HepG2 (cell line): Measurements from ENCODE around the gene CEP131. TPM values are rescaled to one million over a fixed set of nuclear protein-coding genes. Genes with fewer than 3 reads are reported as not detected.

Experiments
- GFI1 ChIP-seq: sonication (generic); formaldehyde crosslinking; IDR thresholded peaks from 2 replicates; pipeline ENCODE4 v1.5.0; 2020; ENCODE audit warnings: missing genetic modification reagents, mild to moderate bottlenecking, borderline replicate concordance
- HMG20A ChIP-seq: IDR thresholded peaks from 2 replicates; pipeline ENCODE4 v1.6.1; 2016; ENCODE audit warnings: borderline replicate concordance
- PAWR ChIP-seq: sonication (generic); formaldehyde crosslinking; IDR thresholded peaks from 2 replicates; pipeline ENCODE4 v1.4.0; 2020; ENCODE audit warnings: missing genetic modification reagents, mild to moderate bottlenecking, borderline replicate concordance
- POLR2AphosphoS5 ChIP-seq: IDR thresholded peaks from 2 replicates; pipeline ENCODE4 v1.6.1; 2012; ENCODE audit warnings: low read depth, low read length
- SATB2 ChIP-seq: sonication (generic); formaldehyde crosslinking; IDR thresholded peaks from 2 replicates; pipeline ENCODE4 v1.5.0; 2020; ENCODE audit warnings: missing genetic modification reagents
- ZNF138 ChIP-seq: sonication (generic); formaldehyde crosslinking; IDR thresholded peaks from 2 replicates; pipeline ENCODE4 v1.5.0; 2020; ENCODE audit warnings: mild to moderate bottlenecking, low read depth, missing genetic modification reagents
- ZNF446 ChIP-seq: sonication (generic); formaldehyde crosslinking; IDR thresholded peaks from 2 replicates; pipeline ENCODE4 v1.5.0; 2020; ENCODE audit warnings: mild to moderate bottlenecking, missing genetic modification reagents
- ZNF451 ChIP-seq: sonication (generic); formaldehyde crosslinking; IDR thresholded peaks from 2 replicates; pipeline ENCODE4 v1.5.0; 2020; ENCODE audit warnings: mild to moderate bottlenecking, missing genetic modification reagents
- ZNF563 ChIP-seq: sonication (generic); formaldehyde crosslinking; IDR thresholded peaks from 2 replicates; pipeline ENCODE4 v1.8.0; 2022; ENCODE audit warnings: mild to moderate bottlenecking, moderate library complexity, missing genetic modification reagents
- ZNF687 ChIP-seq: sonication (generic); formaldehyde crosslinking; IDR thresholded peaks from 2 replicates; pipeline ENCODE4 v1.5.1; 2020; ENCODE audit warnings: mild to moderate bottlenecking, missing genetic modification reagents, moderate library complexity
- ZNF83 ChIP-seq: sonication (generic); formaldehyde crosslinking; IDR thresholded peaks from 2 replicates; pipeline ENCODE4 v1.4.0; 2020; ENCODE audit warnings: missing genetic modification reagents, mild to moderate bottlenecking, borderline replicate concordance
- ZSCAN21 ChIP-seq: sonication (generic); formaldehyde crosslinking; IDR thresholded peaks from 2 replicates; pipeline ENCODE4 v1.8.0; 2022; ENCODE audit warnings: mild to moderate bottlenecking, missing genetic modification reagents, moderate library complexity, borderline replicate concordance
- polyA plus RNA-seq, 8 experiments: library from polyadenylated mRNA; depleted of rRNA in 3 of 8; stranded (reverse) in 7 of 8; unstranded in 1 of 8; fragments of >200 nt; fragmentation: Illumina TruSeq in 4 of 8; extraction: Trizol in 4 of 8; gene quantifications; 2 replicates each; pipeline versions ENCODE4 v1.2.1 to v1.2.3, GENCODE V29; 2011 to 2016; ENCODE audit warnings: low read depth in 4 of 8, missing spikeins in 1 of 8, mixed read lengths in 1 of 8; ENCODE audit not compliant: insufficient read depth in 1 of 8
- total RNA-seq, 5 experiments: library from RNA; depleted of rRNA; stranded (reverse); fragments of >200 nt; fragmentation: Illumina TruSeq; extraction: Trizol; gene quantifications; 2 replicates each; pipeline ENCODE4 v1.2.3, GENCODE V29; 2016; ENCODE audit warnings: low read depth in 1 of 5
- TF ChIP-seq, protein P1 (sequence below): sonication (generic); formaldehyde crosslinking; IDR thresholded peaks from 2 replicates; pipeline ENCODE4 v1.9.0; 2021; ENCODE audit warnings: missing genetic modification reagents, borderline replicate concordance
- TF ChIP-seq, protein P2 (sequence below): IDR thresholded peaks from 2 replicates; pipeline ENCODE4 v1.6.1; 2016; ENCODE audit warnings: missing biosample characterization, missing genetic modification reagents, low read depth
- TF ChIP-seq, protein P3 (sequence below): sonication (generic); formaldehyde crosslinking; IDR thresholded peaks from 2 replicates; pipeline ENCODE4 v1.4.0; 2020; ENCODE audit warnings: missing genetic modification reagents, borderline replicate concordance

The CEP131 gene
- total and polyA plus RNA-seq, 2 of the 13 experiments (the other 11 are each of a cell fraction or from before 2014, with no cell fraction given): 5.0 to 16.8 TPM

DNA sequence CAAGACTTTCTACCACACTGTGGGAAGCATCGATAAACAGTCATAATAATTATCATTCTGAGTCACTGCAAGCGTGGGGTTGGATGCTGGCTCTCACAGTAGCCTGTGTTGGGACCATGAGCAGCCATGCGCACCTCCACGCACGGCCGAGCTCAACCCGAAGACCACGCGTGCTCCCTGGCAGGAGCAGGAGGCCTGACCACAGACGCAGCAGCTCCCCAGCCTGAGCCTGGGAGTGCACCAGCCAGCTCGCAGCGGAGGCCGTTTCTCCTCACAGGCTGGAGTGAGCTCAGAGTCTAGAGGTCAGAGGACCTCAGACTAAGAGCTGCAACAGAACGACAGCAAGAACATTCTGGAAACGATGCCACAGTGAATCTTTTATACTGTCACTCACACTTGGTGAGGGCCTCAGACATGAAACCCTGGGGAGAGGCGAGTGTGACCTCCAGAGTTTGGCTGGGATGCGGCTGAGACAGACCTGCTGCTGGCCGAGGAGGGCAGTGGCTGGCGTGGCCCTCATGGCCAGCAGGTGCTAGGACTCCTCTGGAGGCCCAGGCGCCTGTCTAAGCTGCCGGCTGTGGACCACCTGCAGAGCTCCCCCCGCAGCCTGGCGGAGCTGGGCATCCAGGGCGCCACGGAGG is 22.4 kb upstream of the CEP131 start (continued):
- TF ChIP-seq PAWR (no peak), HMG20A (no peak), POLR2AphosphoS5 (no peak), ZNF563 (CRISPR knock-in tag) (no peak), ZSCAN21 (CRISPR knock-in tag) (no peak), ZNF446 (no peak), ZNF138 (CRISPR knock-in tag) (no peak), ZNF687 (CRISPR knock-in tag) (peak; percentile 90), ZNF451 (CRISPR knock-in tag) (no peak), SATB2 (CRISPR knock-in tag) (no peak), ZNF83 (CRISPR knock-in tag) (no peak), GFI1 (no peak)
- TF ChIP-seq, protein P1, sequence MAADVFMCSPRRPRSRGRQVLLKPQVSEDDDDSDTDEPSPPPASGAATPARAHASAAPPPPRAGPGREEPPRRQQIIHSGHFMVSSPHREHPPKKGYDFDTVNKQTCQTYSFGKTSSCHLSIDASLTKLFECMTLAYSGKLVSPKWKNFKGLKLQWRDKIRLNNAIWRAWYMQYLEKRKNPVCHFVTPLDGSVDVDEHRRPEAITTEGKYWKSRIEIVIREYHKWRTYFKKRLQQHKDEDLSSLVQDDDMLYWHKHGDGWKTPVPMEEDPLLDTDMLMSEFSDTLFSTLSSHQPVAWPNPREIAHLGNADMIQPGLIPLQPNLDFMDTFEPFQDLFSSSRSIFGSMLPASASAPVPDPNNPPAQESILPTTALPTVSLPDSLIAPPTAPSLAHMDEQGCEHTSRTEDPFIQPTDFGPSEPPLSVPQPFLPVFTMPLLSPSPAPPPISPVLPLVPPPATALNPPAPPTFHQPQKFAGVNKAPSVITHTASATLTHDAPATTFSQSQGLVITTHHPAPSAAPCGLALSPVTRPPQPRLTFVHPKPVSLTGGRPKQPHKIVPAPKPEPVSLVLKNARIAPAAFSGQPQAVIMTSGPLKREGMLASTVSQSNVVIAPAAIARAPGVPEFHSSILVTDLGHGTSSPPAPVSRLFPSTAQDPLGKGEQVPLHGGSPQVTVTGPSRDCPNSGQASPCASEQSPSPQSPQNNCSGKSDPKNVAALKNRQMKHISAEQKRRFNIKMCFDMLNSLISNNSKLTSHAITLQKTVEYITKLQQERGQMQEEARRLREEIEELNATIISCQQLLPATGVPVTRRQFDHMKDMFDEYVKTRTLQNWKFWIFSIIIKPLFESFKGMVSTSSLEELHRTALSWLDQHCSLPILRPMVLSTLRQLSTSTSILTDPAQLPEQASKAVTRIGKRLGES: no peak
- TF ChIP-seq, protein P2, sequence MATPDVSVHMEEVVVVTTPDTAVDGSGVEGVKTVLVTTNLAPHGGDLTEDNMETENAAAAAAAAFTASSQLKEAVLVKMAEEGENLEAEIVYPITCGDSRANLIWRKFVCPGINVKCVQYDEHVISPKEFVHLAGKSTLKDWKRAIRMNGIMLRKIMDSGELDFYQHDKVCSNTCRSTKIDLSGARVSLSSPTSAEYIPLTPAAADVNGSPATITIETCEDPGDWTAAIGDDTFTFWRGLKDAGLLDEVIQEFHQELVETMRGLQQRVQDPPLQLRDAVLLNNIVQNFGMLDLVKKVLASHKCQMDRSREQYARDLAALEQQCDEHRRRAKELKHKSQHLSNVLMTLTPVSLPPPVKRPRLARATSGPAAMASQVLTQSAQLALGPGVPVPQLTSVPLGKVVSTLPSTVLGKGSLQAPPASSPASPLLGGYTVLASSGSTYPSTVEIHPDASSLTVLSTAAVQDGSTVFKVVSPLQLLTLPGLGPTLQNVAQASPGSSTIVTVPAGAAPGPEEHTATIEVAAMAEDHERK (CRISPR knock-in tag): no peak
- TF ChIP-seq, protein P3, sequence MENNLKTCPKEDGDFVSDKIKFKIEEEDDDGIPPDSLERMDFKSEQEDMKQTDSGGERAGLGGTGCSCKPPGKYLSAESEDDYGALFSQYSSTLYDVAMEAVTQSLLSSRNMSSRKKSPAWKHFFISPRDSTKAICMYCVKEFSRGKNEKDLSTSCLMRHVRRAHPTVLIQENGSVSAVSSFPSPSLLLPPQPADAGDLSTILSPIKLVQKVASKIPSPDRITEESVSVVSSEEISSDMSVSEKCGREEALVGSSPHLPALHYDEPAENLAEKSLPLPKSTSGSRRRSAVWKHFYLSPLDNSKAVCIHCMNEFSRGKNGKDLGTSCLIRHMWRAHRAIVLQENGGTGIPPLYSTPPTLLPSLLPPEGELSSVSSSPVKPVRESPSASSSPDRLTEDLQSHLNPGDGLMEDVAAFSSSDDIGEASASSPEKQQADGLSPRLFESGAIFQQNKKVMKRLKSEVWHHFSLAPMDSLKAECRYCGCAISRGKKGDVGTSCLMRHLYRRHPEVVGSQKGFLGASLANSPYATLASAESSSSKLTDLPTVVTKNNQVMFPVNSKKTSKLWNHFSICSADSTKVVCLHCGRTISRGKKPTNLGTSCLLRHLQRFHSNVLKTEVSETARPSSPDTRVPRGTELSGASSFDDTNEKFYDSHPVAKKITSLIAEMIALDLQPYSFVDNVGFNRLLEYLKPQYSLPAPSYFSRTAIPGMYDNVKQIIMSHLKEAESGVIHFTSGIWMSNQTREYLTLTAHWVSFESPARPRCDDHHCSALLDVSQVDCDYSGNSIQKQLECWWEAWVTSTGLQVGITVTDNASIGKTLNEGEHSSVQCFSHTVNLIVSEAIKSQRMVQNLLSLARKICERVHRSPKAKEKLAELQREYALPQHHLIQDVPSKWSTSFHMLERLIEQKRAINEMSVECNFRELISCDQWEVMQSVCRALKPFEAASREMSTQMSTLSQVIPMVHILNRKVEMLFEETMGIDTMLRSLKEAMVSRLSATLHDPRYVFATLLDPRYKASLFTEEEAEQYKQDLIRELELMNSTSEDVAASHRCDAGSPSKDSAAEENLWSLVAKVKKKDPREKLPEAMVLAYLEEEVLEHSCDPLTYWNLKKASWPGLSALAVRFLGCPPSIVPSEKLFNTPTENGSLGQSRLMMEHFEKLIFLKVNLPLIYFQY: no peak
